ENCODE results near the gene ERC2. TPM values are rescaled to one million over a fixed set of nuclear protein-coding genes. Genes with fewer than 3 reads are reported as not detected.

ERC2 gene
- total RNA-seq, 3 donors from 2014 or later (not counting 1 experiment from before 2014, with no cell fraction given), result not detected

DNA sequence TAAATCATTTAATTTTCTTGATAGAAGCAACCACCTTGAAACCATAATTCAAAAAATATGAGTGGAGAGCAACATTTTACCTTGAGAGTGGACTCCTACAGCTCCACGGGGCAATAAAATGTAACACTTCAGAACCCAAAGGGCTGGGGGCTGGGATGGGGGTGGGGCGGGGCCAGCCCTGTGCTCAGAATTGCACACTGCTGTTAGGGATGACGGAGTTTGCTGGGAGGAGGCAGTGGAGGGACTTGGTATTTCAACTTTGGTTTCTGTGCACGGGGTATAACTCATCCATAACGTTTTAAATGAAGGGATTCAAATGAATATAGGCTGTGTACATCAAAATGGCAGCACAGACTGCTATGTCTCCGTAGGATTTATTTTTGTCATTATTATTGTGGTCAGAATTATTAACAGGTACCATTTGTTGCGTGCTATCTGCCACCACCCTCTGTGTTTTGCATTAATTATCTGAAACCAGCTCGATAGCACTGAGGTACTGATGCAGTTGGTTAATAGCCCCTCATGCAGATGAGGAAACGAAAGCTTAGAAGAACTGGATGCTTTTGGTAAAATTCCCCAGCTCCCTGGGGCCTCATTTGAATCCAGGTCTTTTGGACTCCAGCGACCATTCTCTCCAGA, 951.8 kb downstream of the ERC2 start:
- Mint-ChIP-seq H3K36me3 (no peaks in the 10 kb centered on the region), H3K4me1 (no peaks in the 10 kb centered on the region), H3K27me3 (ENCODE audit: low read depth in 2 of 2) (no peaks in the 10 kb centered on the region), H3K9me3 (peaks cover 0 to 3% of the 10 kb centered on the region in 2 donors), H3K27ac (no peak overlapping the region), H3K4me3 (no peak overlapping the region)
- WGBS (ENCODE audit: insufficient coverage), result 76% methylated on average over 10 of the region's 10 CpGs
- H3K36me3 ChIP-seq (ENCODE audit: control insufficient read depth, insufficient read depth, low read length), result no peaks in the 10 kb centered on the region
- no peaks in the 10 kb centered on the region for H3K27me3 ChIP-seq (ENCODE audit: control insufficient read depth, insufficient read depth, low read length)
- TF ChIP-seq, protein P1, sequence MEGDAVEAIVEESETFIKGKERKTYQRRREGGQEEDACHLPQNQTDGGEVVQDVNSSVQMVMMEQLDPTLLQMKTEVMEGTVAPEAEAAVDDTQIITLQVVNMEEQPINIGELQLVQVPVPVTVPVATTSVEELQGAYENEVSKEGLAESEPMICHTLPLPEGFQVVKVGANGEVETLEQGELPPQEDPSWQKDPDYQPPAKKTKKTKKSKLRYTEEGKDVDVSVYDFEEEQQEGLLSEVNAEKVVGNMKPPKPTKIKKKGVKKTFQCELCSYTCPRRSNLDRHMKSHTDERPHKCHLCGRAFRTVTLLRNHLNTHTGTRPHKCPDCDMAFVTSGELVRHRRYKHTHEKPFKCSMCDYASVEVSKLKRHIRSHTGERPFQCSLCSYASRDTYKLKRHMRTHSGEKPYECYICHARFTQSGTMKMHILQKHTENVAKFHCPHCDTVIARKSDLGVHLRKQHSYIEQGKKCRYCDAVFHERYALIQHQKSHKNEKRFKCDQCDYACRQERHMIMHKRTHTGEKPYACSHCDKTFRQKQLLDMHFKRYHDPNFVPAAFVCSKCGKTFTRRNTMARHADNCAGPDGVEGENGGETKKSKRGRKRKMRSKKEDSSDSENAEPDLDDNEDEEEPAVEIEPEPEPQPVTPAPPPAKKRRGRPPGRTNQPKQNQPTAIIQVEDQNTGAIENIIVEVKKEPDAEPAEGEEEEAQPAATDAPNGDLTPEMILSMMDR (IDR thresholded peaks at IDR 0.05), result no peak
- no peak overlapping the region for H3K4me3 ChIP-seq (ENCODE audit: low read length)
- intact Hi-C loops (cut with micrococcal nuclease), result no loop called here
- no peaks in the 10 kb centered on the region for H3K4me1 ChIP-seq (ENCODE audit: control insufficient read depth, insufficient read depth, low read length)
- no peak for ATAC-seq
- no peak overlapping the region for H3K27ac ChIP-seq (ENCODE audit: low read length)
- no peak for DNase-seq
- no peaks in the 10 kb centered on the region for H3K9me3 ChIP-seq (ENCODE audit: control insufficient read depth, insufficient read depth, low read length)

DNA sequence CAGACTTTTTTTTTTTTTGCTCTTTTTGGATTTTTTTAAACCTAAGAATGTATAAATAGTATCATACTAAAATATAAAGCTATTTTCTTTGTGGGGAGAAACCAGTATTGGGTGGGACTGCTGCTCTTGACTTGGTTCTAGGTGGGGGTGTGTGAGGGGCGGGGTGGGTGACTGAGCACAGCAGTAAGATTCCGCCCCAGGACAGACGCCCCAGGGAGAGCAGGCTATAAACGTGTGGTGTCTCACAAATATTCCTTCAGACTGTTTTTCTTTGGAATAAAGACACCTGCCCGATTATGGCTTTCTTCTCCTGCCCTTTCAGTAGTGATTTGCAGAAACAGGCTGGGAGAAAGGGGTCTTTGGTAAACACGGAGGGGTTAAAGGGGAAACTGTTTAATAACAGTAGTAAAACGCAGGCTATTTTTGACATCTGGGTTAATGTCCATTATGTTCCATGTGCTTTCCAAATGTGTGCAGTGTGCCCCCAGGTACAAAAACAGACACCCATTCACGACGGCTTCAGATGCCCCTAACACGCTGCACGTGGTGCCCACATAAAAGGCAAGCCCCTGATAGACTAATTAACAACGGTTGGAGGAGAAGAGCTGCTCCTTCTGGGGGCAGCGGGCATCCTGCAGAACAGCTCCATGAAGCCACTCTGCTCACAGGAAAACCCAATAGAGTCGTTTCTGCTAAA, 952.6 kb downstream of the ERC2 start:
- Histone ChIP-seq H3K4me1 (ENCODE audit: control insufficient read depth, insufficient read depth, low read length) (no peaks in the 10 kb centered on the region), H3K27me3 (ENCODE audit: control insufficient read depth, insufficient read depth, low read length) (no peaks in the 10 kb centered on the region), H3K9me3 (ENCODE audit: control insufficient read depth, insufficient read depth, low read length) (no peaks in the 10 kb centered on the region), H3K27ac (ENCODE audit: low read length) (no peak overlapping the region), H3K4me3 (ENCODE audit: low read length) (no peak overlapping the region), H3K36me3 (ENCODE audit: control insufficient read depth, insufficient read depth, low read length) (no peaks in the 10 kb centered on the region)
- ATAC-seq (no peak), DNase-seq (no peak)
- Mint-ChIP-seq H3K4me3 (no peak overlapping the region), H3K36me3 (no peaks in the 10 kb centered on the region), H3K27ac (no peak overlapping the region), H3K4me1 (no peaks in the 10 kb centered on the region), H3K9me3 (peaks cover 0 to 3% of the 10 kb centered on the region in 2 donors), H3K27me3 (ENCODE audit: low read depth in 2 of 2) (no peaks in the 10 kb centered on the region)
- TF ChIP-seq, protein P1 (IDR thresholded peaks at IDR 0.05), result no peak
- intact Hi-C loops (cut with micrococcal nuclease), result no loop called here
- 67% methylated on average over 13 of the region's 14 CpGs for WGBS (ENCODE audit: insufficient coverage)

DNA sequence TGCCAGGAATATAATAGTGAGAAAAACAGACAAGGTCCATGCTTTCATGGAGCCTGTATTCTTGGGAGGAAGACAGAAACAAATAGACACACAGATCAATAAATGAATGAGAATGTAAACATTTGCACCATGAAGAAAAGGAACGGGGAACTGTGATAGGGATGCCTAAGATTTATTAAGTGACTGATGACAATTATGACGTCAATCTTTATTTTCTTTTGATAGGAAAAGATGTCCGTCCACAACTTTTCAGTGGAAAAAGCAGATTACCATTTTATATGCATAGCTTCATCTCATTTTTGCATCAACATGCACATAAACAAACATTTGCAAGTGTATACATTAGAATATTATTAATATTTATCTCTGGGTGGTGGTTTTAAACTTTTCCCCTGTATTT, 953.3 kb downstream of the ERC2 start:
- H3K36me3 ChIP-seq (ENCODE audit: control insufficient read depth, insufficient read depth, low read length), result no peaks in the 10 kb centered on the region
- 86% methylated on average over 3 of the region's 3 CpGs for WGBS (ENCODE audit: insufficient coverage)
- Mint-ChIP-seq H3K9me3 (peaks cover 0 to 3% of the 10 kb centered on the region in 2 donors), H3K4me3 (no peak overlapping the region), H3K27ac (no peak overlapping the region), H3K27me3 (ENCODE audit: low read depth in 2 of 2) (no peaks in the 10 kb centered on the region), H3K4me1 (no peaks in the 10 kb centered on the region), H3K36me3 (no peaks in the 10 kb centered on the region)
- TF ChIP-seq, protein P1 (IDR thresholded peaks at IDR 0.05), result no peak
- intact Hi-C loops (cut with micrococcal nuclease), result no loop called here
- no peaks in the 10 kb centered on the region for H3K4me1 ChIP-seq (ENCODE audit: control insufficient read depth, insufficient read depth, low read length)
- no peak for ATAC-seq
- no peak overlapping the region for H3K4me3 ChIP-seq (ENCODE audit: low read length)
- no peak for DNase-seq
- H3K27me3 ChIP-seq (ENCODE audit: control insufficient read depth, insufficient read depth, low read length), result no peaks in the 10 kb centered on the region
- H3K27ac ChIP-seq (ENCODE audit: low read length), result no peak overlapping the region
- H3K9me3 ChIP-seq (ENCODE audit: control insufficient read depth, insufficient read depth, low read length), result no peaks in the 10 kb centered on the region

Measured in natural killer cell (primary cell).